Kidney glomerular epithelial cell (primary cell): ENCODE measurements around the gene ZNG1A.
"Not testable (repeated sequence)": the region's sequence is repeated elsewhere in the genome, so short reads cannot be mapped to it uniquely, and the experiment has no call there.

Source experiments
- DNase-seq: peaks from one replicate; lab custom pipeline; 2025; lab: John Stamatoyannopoulos, UW

ZNG1A gene

DNA sequence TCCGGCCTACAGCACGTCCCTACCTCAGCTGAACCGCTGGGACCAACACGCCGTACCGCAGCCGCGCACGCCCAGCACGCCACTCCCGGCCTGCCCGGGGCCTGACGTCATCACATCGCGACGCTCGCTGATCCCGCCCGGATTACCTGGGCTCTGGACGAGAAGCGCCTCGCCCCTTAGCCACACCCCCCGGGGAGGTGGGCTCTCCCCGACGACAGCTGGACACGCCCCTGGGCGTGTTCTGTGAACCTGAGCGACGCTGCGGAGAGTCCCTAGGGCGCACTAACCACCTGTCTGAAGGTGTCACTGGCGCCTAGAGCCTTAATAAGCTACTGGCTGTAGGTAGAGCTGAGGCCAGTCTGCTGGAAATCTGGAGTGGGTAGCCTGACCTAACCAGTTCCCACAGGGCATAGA is at the start of gene ZNG1A:
ZNG1A (minus strand) TSS at position 87 of the 414 bp plus-strand sequence. CDS start 87 bp downstream, outside the sequence.
- not testable (repeated sequence) for DNase-seq

DNA sequence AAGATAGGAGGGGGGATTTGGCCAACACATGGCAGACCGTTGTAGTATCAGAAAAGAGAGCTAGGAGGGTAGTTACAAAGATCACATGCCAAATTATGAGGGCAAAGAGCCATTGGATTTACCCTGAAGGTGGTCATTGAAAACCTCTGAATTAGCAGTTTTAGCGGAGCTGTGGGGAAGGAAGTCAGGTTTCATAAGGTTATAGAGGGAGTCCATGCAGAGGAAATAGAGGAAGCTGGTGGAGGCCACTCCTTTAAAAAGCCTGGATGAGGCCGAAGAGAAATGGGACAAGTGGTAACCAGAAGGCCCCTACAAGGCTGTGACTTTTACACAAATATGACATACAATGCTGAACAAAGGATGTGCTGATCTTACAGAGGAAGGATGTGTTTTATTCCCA is 49.0 kb upstream of the ZNG1A start:
- no peak for DNase-seq

DNA sequence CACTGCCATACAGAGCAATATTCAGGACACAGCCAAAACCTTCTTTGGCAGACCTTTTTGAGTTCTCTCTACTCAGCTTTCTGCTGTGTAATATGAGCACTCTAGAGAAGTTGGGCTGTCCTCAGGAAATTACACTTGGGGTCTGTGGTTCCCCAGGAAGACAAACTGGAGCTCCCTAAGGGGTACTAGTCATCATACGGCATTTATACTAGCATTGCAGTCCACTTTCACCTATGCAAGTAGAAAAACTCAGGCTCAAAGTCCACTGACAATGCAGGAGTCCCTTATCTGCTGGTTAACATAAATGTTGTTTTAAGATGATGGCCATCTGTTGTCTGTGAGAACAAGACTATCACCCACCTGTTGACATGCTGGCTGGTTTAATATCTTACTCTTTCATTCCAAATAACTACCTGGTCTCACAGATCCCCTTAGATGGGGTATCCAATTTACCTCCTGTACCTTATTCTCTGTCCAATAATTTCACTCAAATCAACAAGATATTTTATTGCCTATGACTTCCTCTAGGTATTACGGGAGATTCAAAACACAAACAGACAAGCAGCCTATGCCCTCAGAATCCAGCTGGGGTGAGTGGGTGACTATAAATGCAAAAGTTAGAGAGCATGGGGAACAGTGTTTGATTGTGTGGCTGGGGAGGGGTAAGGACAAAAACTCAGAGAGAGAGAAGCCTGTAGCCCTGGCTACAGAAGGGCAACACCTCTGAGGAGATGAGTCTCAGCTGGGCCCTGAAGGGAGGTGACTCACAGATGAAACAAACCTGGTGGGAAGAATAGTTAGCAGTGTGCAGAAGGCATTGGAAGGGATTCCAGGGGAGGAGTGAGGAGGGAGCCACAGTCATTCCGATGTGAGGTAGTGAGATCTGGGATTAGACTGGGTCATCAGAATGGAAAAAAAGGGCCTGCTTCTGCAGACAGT is 46.0 kb upstream of the ZNG1A start:
- peak; percentile 15 for DNase-seq

DNA sequence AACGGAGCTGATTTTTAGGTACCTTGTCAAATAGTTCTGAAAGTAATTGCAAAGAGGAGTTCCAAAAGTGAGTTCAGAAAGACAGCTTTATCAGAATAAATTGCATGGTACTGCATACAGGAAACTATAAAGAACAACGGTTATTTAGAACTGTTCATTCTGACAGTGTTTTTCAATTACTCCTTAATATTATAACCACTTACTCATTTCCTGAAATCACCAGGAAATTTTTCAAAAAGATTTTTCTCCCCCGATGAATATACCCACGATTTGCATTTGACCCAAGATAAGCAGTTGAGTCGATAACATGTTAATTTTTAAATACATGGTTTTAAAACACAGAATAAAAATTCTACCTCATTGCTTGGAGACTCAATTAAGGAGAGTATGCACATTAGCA is 45.2 kb upstream of the ZNG1A start:
- DNase-seq = no peak

DNA sequence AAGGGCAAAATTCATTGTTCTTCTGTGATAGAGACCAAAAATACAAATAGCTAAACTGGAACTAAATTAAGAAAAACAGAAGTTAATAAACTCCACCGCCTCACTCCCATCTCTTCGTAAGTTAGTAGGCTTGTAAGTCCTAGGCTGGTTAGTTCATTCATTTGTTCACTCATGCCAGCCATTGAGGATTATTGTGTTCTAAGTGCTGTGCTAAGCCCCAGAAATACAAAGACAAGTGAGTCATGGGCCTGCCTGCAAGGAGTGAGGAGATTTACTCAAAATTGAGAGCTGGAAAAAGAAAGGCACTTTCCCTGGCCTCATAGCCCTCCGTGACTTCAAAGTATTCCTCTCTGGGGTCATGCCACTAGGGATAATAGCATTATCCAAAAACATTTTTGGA is 44.3 kb upstream of the ZNG1A start:
- no peak for DNase-seq

DNA sequence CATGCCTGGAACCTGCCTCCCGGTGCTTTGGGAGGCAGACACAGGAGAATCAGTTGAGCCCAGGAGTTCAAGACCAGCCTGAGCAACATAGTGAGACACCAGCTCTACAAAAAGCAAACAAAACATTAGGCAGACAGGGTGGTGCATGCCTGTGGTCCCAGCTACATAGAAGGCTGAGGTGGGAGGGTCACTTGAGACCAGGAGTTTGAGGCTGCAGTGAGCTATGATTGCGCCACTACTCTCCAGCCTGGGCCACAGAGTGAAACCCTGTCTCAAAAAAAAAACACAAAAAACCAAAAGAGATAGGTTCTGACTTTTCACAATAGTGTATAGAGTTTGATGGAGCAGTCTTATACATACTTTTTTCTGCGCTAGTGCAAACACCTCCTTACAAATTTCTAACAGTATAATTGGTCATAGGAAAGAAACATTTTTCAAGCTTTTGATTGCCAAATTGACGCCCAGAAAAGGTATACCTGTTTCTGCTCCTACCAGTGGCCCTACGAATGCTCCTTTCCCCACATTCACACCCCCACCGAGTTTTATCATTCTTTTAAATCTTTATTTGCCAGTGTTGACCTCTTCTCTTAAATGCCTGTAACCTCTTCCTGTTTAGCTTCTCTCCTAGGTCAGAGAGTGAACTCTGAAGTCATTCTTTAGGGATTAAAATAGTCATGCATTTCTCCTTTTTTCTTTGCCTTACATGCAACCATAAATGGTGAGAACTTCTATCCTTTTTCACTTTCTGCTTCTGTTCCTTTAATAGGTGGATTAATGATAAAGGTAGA is 43.3 kb upstream of the ZNG1A start:
- no peak for DNase-seq

DNA sequence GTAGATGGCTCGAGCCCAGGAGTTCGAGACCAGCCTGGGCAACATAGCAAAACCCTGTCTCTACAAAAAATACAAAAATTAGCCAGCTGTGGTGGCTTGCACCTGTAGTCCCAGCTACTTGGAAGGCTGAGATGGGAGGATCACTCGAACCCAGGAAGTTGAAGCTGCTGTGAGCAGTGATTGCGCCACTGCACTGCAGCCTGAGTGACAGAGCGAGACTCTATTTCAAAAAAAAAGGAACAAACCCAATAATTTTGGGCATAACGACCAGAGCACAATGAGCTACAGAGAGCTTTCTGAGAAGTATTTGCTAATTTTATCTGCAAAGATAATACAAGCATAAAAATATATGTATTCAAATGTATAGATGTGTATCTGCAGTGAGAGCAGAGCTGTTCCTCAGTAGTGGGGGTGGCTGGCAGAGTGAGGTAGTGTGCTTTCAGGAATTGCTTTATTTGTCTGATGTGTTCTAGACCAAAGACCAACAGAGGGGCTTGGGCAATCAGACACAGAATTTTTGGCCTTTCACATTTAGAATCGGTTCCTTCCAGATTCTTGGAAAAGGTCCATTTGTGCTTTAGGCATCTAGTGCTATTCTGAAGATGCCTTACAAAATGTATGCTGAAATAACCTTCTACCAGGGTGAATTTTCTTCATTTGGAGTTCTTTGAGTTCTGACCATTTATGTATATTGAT is 41.0 kb upstream of the ZNG1A start:
- no peak for DNase-seq

DNA sequence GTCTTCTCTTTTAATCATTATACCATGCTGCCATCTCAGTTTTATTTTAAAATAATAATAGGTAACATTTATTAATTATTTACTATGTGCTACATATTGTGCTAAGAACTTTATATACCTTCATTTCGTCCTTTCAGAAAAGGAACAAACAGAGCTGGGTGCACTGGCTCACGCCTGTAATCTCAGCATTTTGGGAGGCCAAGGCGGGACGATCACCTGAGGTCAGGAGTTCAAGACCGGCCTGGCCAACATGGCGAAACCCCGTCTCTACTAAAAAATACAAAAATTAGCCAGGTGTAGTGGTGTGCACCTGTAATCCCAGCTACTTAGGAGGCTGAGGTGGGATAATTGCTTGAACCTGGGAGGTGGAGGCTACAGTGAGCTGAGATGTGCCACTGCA is 40.2 kb upstream of the ZNG1A start:
- DNase-seq = not testable (repeated sequence)

DNA sequence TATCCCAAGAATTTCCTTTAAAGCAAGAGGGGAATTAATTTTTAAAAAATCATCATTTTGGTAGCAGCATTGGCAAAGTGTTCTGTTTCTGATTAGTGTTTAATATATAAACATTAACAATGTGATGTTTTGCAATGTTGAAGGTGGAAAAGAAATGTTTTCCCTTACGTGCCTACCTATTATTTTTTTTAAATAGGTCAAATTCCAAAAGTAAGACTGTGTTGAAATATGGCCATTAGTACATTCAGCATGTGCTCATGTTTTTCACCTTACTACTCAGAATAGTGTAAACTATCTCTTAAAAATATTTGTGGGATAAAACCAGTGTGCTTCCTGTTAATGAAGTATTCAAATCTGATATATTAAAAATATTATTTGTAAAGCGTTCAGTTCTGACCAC is 39.1 kb upstream of the ZNG1A start:
- DNase-seq = no peak

DNA sequence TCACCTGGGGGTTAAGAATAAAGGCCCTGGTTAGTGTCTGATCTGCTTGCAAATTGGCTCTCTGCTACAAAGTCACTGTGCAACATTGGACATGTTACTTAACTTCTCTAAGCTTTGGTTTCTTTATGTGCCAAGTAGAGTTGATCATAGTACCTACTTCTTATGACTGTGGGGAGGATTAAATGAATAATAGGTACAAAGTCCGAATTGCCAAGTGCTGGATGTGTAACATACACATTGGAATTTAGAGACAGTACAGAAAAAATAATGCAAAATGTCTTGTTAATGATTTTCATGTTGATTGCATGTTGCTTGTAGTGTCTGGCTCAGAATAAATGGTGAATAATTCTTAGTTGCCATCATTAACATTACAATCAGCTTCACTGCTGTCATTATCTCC is 38.0 kb upstream of the ZNG1A start:
- no peak for DNase-seq

DNA sequence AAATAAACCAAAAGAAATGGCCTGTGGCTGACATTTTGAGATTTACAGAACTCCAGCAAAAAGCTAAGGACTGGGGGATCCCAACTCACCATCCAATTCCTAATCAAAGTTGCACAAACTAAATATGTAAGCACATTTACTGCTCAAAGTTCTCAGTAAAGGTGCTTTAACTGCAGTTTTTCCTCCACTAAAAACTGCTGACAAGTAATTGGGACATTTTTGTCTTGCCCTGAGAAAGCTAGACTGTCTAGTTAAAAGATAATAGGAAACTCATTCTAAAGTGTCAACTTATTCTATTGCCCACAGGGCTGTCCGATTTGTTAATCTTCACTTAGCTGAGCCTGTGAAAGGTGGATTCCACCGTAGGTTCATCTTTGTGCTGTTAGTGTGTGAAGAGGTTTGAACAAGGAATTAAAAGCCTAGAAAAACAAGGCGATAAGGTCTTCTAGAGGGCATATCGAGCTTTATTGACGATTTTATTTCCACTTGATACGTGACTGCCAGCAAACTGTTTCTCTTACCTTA is 36.8 kb upstream of the ZNG1A start:
- DNase-seq = no peak

DNA sequence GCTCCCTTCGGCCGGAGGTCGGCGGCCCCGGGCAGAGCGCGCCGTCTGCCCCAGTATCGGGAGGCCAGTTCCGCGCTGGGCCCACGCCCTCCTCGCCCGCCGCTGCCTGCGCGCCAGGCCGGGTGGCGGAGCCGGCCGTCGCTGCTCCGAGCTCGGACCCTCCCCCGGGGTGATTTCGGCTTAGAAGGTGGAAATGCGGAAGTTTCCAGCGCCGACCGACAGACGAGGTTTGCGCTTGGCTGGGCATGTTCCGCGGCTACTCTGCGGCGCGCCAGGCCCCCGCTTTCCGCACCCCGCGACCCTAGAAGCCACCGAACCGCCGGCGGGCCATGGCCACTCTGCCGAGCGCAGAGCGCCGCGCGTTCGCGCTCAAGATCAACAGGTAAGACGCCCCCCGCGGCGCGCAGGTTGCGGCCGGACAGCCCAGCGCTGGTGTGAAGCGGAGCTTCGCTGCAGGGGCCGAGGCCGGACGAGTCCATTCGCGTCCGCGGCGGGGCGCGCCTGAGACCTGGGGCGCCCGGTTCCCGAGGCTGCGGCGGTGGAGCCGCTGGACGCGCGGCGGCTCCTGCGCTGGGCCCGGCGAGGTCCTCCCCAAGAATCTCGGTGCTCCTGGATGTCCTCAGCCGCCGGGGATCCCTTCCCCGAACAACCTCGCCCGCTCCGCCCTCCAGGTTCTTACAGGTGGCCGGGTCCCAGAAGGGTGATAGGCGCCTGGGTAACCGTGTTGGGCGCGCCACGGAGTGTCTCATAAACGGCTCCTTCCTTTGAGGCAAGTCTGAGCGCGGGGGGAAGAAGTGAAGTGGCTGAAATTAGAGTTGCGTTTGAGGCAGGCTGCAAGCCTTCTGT is 36.0 kb upstream of the ZNG1A start, which contains the start of gene DOCK8:
DOCK8 (plus strand) TSS at position 218 of the 846 bp plus-strand sequence; CDS start at position 330, 112 bp downstream.
- no peak for DNase-seq

DNA sequence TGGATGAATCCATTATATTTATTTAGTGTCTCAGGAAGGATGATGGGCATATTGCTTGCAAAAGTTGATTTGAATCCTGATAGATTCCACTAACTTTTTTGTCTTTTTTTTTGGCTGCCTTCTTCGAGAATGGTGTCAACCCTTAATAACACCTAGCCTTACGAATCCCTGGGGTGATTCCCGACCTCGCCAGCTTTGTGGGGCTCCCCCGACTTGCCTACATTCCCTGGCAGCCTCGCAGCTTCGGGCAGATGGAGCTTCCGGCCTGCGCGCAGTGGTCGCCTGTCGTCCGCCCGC is 35.4 kb upstream of the ZNG1A start:
- no peak for DNase-seq

DNA sequence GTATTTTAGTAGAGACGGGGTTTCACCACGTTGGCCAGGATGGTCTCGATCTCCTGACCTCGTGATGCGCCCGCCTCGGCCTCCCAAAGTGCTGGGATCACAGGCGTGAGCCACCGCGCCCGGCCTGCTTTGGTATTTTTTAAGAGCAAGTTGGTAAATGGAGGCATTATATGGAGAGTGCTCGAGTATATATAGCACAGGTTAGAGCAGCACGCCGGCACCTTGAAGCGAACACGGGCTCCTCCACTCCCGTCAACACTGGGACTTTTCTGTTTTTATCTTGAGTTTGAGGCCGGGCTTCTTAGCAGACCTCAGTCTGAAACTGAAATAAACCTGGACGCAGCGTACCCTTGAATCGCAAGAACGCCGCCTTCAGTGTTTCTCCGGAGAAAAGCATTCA is 35.0 kb upstream of the ZNG1A start:
- DNase-seq = not testable (repeated sequence)

DNA sequence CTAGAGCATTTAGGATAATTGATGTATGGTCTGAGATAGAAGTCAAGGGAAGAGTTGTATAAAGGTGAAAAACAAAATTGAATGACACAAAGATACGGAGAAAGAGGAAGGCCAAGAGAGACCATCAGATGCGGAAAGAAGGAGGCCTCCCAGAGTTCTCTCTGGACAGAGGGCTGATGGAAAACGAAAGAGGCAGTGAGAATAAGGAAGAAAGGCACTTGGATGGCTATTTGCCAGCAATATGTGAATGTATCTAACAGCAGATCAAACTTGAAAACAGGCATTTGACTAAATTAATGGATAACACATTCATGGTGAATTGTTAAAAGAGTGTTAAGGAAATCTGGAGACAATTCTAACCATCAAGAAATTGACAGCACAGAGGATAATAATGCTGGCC is 33.4 kb upstream of the ZNG1A start:
- DNase-seq = no peak

DNA sequence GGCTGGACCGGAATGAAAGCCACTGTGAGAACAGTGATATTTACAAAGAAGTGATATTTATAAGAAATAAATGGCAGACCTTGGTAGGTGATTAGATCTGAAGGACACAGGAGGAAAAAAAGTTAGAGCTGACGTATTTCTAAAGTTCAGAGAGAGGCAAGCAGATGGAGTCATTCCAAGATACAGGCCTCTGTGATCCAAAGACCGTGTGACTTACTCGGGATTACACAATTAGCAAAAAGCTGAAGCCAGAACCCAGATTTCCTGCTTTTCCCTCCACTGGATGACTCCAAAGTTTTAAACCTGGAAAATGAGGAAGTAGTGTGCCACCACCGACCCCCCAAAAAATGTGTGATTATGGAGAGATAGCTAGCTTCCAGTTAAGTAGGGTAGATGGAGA is 32.7 kb upstream of the ZNG1A start:
- DNase-seq = no peak

DNA sequence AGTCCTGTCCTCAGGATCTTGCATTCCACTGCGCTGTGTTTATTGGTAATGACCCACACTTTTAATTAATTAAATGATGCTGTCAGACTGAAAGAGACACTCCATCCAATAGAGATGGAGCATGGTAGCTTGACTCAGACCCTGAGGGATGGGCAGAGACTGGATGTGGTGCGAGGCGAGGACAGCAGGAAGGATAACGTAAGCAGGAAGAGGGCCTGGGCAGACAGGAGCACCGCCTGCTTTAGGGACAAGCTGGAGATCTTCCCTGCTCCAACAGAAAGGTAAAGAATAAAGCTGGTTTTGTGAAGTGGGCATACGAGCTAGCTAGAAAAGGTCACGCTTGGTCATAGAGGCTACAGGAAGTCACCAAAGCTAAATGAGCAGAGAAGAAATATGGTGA is 32.2 kb upstream of the ZNG1A start:
- no peak for DNase-seq

DNA sequence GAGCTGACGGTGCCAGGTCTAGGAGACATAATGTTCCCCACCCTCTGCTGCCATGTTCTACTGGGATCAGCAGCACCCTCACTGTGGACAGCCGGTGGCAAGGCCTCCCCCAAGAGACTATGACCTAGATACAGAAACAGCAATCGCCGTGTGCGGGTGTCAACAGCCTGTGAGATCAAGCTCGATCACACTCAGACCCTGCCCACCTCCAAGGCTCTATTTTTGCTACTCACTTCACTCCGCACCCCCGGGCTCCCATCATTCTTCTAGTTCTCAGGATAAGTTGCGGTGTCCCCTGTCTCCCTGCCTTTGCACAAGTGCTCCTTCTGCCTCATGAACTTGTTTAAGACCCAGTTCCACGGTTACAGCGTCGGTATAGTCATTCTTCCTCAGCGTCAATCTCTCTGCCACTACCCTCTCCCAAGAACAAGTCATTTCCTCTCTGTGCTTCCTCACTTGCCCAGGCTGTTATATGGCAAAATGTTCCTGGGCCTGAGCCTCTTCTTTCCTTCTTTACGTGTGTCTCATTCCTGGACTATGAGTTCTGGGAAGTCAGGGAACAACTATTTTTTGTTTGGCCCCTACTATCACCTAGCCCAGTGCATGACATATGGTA is 30.4 kb upstream of the ZNG1A start:
- no peak for DNase-seq

DNA sequence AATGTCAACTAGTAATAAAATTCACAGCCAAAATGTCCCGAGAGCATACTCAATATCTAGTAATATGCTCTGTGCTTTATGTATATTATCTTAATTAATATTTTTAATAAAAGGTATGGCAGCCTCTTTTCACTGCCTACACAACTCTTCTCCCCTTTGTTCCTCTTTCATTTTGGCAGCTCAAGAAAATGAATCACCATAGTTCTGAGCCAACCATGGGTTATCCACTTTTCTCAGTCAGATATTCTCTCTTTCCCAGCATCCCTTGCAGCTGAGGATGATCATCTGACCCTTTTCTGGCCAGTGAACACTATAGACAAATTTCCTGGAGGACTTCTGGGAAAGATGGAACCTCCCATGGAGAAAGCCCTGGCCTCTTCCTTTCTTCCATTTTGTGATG is 27.6 kb upstream of the ZNG1A start:
- DNase-seq = no peak

DNA sequence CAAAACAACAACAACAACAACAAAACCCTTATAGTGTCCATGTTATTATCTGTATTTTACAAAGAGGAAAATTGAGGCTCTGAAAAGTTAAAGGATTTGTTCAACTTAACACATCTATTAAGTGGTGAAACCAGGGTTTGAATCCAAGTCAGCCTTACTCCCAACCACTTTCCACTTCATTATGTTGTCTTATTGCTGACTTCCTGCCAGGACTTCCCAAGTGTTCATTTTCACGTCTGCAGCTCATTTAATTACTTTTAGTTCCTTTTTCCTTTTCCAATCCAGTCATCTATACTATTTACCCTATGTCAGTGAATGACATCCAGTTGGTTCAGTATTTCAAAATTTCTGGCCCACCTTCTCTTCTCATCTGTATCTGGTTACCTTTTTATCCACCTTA is 20.7 kb upstream of the ZNG1A start:
- DNase-seq = not testable (repeated sequence)
